ENCODE results near the gene PGLYRP1.

Gene PGLYRP1

GRCh38 chr19:45994456-45994997, 28.3 kb downstream of the PGLYRP1 start:
- DNase-seq (ENCODE audit: insufficient read length, low spot score) (no peak), FAIRE-seq (no peak)
- TF ChIP-seq CTCF (IDR thresholded peaks at IDR 0.05; ENCODE audit: insufficient read depth, missing control alignments): no peak

GRCh38 chr19:45990113-45990728, 32.6 kb downstream of the PGLYRP1 start:
- FAIRE-seq (no peak), DNase-seq (ENCODE audit: insufficient read length, low spot score) (no peak)

GRCh38 chr19:45985321-45985720, 37.5 kb downstream of the PGLYRP1 start:
- DNase-seq (ENCODE audit: insufficient read length, low spot score) (no peak), FAIRE-seq (no peak)
- TF ChIP-seq CTCF (IDR thresholded peaks at IDR 0.05; ENCODE audit: insufficient read depth, missing control alignments): no peak

More at GRCh38 chr19:45990113-45990728, 32.6 kb downstream of the PGLYRP1 start:
- TF ChIP-seq CTCF (IDR thresholded peaks at IDR 0.05; ENCODE audit: insufficient read depth, missing control alignments): no peak

- DNase-seq (ENCODE audit: insufficient read length, low spot score): no peak
- FAIRE-seq: no peak
These were observed 41.5 kb downstream of the PGLYRP1 start for GRCh38 chr19:45981350-45981749.

GRCh38 chr19:45978156-45978555, 44.7 kb downstream of the PGLYRP1 start:
- DNase-seq (ENCODE audit: insufficient read length, low spot score): no peak
- no peak for FAIRE-seq
- no peak for TF ChIP-seq CTCF (IDR thresholded peaks at IDR 0.05; ENCODE audit: insufficient read depth, missing control alignments)

More at GRCh38 chr19:45981350-45981749, 41.5 kb downstream of the PGLYRP1 start:
- no peak for TF ChIP-seq CTCF (IDR thresholded peaks at IDR 0.05; ENCODE audit: insufficient read depth, missing control alignments)

- TF ChIP-seq CTCF (IDR thresholded peaks at IDR 0.05; ENCODE audit: insufficient read depth, missing control alignments): no peak
- DNase-seq (ENCODE audit: insufficient read length, low spot score) (no peak), FAIRE-seq (no peak)
These were observed 46.7 kb downstream of the PGLYRP1 start for GRCh38 chr19:45976178-45976577.

- TF ChIP-seq CTCF (IDR thresholded peaks at IDR 0.05; ENCODE audit: insufficient read depth, missing control alignments): no peak
- FAIRE-seq (no peak), DNase-seq (ENCODE audit: insufficient read length, low spot score) (no peak)
These were observed 47.4 kb downstream of the PGLYRP1 start for GRCh38 chr19:45975306-45976070.
